GM19023 (cell line): Measurements from ENCODE around the gene ICE2.

Source experiments
- ATAC-seq: cut with Tn5 transposase; IDR thresholded peaks from one replicate; pipeline ENCODE4 v1.9.1; 2021; ENCODE audit warnings: mild to moderate bottlenecking, moderate library complexity; ENCODE audit not compliant: unreplicated experiment

The ICE2 gene

DNA sequence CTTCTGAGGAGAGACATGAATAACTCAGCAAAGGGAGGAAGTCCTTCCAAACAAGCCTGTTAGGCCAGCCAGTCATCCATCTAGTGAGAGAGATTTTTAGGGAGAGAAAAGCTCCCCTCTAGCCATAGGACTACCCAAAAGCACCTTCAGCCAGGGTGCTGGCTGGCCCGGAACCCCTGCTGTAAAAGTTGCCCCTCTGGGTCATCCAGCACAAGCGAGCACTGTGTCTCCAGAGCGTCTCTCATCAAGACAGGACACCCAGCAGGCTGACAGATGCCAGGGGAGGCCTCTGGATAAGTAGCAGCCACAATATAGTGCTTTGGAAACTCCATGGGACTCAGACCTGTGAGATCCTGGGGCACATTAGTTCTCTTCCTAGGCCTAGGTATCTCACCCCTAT lies 105.6 kb downstream of the ICE2 start:
- no peak for ATAC-seq

DNA sequence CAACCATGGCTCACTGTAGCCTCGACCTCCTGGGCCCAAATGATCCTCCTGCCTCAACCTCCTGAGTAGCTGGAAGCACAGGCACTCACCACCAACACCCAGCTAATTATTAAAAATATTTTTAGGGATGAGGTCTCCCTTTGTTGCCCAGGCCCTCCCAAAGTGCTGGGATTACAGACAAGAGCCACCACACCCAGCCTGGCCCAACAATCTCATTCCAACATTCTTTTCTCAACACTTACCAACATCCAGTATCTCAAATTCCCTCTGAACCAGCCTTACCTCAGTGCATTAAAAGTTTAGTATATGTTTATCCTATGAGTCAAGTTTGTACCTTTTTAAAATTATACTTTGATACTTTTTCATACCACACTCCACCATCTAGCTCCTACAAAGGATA lies 106.2 kb downstream of the ICE2 start:
- no peak for ATAC-seq

DNA sequence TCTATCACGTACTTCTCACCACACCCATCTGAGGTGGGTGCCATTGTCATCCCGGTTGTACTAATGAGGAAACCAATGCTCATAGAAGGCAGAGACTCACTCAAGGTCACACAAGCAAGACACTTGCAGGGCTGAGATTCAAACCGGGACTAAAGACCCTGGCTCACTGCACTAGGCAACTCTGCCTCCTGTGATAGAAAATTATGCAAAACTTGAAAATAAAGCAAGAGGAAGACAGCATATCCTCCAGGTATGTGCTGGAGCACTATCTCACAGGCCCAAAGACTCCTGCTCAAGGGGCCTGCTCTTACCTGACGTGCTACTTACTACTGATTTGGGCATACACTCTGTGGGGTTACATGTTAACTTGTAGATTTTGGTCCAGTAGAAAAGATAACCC lies 106.7 kb downstream of the ICE2 start:
- ATAC-seq = no peak

DNA sequence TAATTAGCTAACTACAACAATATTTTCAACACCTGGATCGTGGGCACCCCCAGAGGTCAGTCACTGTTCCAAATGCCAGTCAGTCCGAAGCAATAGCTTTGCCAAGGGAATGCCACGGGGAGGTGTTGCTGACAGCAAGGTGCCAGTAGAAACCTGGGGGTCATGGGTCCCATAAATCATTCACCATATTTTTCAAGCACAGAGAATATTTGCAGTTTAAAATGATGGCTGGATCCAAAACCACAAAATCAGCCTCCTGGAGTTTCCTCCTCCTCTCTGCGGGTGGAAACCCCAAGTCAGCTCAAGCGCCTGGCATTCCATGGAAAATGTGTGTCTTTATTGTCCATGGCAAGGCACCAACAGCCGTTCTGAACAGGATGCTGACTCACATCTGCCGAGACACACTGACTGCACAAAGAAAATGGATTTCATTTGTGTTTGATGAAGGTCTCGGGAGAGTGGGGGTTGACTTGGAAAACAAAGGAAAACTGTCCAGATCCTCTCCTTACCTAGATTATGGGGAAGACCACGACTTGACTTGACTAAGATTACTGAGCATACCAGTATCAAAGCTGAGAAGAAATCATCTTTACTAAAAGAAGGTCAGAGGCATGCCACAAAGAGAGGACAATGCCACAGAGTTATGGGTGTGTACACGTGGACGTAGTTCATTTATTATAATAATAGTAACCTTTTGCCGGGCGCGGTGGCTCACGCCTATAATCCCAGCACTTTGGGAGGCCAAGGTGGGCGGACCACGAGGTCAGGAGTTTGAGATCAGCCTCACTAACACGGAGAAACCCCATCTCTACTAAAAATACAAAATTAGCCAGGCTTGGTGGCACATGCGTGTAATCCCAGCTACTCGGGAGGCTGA lies 107.5 kb downstream of the ICE2 start:
- ATAC-seq = no peak

DNA sequence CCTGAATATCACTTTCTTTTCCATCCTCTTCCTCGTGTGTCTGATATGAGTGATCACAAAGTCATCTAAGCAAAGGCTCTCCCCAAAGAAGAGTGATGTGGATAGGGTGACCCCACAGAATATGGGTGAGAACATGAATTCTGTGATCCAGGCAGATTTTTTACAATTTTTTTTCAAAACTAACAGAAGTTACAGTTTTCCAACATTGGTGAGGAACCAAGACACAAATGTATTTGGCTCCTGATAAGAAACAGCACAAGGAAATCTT lies 108.1 kb downstream of the ICE2 start:
- ATAC-seq = no peak

DNA sequence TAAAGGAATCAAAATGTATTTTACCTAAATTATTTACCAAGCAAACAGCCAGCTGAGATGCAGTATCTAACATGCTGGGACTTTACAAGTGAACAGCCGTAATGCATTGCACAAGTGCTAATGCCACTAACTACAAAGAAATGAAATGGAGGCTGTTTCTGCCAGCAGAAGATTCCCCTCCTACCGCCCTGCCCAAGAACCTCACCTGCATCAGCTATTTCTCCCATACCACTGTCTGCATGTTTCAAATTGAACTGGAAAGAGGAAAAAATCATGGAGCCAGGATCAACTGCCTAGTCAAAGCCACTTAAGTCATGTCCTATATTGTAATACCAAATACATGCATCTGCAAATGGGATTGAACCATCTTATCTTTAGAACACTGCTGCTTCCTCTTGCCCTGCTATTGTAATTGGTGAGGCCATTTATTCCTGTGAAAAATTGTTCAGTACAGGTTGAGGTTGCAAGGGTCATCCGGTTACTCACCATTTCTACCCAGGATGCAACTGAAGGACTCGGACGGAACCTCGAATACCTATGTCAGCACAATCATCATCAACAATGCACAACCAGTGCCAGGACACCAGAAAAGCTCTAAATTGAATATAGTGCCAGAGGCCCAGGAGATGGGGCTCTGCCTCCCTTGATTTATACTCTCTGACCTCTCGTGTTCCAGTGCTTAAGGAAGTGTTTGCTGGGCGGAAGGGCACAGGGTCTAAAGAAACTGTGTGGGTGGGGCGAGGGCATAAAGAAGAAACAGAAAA lies 108.7 kb downstream of the ICE2 start:
- ATAC-seq = no peak

DNA sequence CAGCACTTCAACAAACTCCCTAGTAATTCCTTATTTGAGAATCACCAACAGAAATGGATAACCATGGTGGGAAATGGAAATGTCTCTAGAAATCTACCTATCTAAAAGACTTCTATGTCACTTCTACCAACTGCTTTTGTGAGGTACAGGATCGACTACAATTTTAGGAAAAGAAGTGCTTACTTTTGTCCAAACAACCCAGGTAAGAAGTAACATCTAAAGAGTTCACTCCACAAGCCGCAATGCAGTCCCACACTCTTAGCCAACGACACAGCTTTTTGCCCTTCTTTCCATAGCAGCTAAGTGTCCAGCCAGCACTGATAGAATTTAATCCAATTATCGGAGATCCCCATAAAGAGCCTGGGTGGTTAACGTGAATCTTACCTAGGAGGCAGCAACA lies 109.2 kb downstream of the ICE2 start:
- no peak for ATAC-seq
